ENCODE data around the gene LRRC8C. TPM values are rescaled to one million over a fixed set of nuclear protein-coding genes. Genes with fewer than 3 reads are reported as not detected.

Gene LRRC8C
- total RNA-seq, 1 donor from 2014 or later: 5.2 TPM

DNA sequence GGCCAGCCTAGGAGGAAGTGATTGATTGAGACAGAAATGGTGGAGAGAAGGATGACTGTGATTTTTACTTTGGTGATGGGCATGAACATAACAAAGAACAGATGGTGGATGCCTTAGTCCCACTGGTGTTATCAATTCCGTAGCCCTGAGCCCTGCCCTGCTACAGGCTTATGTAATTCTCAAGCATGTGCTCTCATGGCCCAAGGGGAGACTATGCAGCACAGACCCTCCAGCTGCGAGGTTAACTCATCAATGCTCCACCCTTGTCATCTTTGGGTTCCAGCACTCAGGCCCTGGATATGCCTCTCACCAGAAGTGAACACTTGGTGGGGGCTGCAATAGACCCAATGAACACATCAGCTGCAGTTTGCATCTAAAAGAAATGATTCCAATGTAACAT is 125.2 kb downstream of the LRRC8C start:
- H3K36me3 Mint-ChIP-seq: no peaks in the 10 kb centered on the region
- DNase-seq (ENCODE audit: extremely low spot score, unreplicated experiment): no peak
- H3K9me3 Mint-ChIP-seq: no peaks in the 10 kb centered on the region
- H3K4me1 Mint-ChIP-seq (ENCODE audit: unreplicated experiment): peaks cover 35% of the 10 kb centered on the region
- TF ChIP-seq, protein P1, sequence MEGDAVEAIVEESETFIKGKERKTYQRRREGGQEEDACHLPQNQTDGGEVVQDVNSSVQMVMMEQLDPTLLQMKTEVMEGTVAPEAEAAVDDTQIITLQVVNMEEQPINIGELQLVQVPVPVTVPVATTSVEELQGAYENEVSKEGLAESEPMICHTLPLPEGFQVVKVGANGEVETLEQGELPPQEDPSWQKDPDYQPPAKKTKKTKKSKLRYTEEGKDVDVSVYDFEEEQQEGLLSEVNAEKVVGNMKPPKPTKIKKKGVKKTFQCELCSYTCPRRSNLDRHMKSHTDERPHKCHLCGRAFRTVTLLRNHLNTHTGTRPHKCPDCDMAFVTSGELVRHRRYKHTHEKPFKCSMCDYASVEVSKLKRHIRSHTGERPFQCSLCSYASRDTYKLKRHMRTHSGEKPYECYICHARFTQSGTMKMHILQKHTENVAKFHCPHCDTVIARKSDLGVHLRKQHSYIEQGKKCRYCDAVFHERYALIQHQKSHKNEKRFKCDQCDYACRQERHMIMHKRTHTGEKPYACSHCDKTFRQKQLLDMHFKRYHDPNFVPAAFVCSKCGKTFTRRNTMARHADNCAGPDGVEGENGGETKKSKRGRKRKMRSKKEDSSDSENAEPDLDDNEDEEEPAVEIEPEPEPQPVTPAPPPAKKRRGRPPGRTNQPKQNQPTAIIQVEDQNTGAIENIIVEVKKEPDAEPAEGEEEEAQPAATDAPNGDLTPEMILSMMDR (conservative IDR thresholded peaks at IDR 0.05): no peak
- H3K4me3 Mint-ChIP-seq: peak overlapping the region; percentile 67
- H3K27me3 Mint-ChIP-seq: peaks cover 22% of the 10 kb centered on the region
- no peak overlapping the region for H3K27ac Mint-ChIP-seq

DNA sequence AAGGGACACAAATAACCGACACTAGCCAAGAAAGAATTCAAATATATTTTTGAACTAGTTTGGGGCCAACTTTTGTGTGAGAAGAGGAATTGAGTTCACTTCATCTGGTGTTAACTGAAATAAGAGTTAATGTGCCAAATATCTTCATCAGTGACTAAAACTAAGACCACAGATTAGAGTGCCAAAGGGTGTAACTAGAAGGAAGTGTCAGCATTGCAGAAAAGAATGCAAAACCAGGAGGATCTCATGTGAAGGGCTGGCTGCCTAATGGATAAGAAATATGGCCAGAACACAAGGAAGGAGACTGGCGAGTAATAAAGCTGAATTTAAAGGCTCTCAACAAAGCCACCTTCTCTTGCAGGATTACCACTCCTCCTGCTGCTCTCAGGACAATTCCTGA is 126.1 kb downstream of the LRRC8C start:
- Mint-ChIP-seq H3K4me3 (no peak overlapping the region), H3K4me1 (ENCODE audit: unreplicated experiment) (peaks cover 42% of the 10 kb centered on the region), H3K9me3 (no peaks in the 10 kb centered on the region), H3K36me3 (no peaks in the 10 kb centered on the region), H3K27ac (no peak overlapping the region), H3K27me3 (peaks cover 31% of the 10 kb centered on the region)
- TF ChIP-seq, protein P1 (conservative IDR thresholded peaks at IDR 0.05): no peak
- no peak for DNase-seq (ENCODE audit: extremely low spot score, unreplicated experiment)

DNA sequence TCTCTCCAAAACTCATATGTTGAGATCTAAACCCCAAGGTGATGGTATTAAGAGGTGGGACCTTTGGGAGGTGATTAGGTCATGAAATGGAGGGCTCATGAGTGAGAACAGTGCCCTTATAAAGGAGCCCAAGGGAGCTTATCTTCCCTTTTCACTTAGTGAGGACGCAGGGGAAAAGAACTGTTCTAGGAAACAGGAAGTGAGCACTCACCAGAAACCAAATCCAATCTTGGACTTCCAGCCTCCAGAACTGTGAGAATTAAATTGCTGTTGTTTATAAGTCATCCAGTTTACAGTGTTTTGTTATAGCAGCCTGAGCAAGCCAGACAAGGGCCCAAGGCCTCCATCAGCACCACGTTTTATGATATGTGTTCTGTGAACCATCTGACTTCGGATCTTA is 127.6 kb downstream of the LRRC8C start:
- DNase-seq (ENCODE audit: extremely low spot score, unreplicated experiment): no peak
- Mint-ChIP-seq H3K4me3 (no peak overlapping the region), H3K27ac (no peak overlapping the region), H3K36me3 (no peaks in the 10 kb centered on the region), H3K9me3 (no peaks in the 10 kb centered on the region), H3K27me3 (peaks cover 39% of the 10 kb centered on the region), H3K4me1 (ENCODE audit: unreplicated experiment) (peaks cover 38% of the 10 kb centered on the region)
- TF ChIP-seq, protein P1 (conservative IDR thresholded peaks at IDR 0.05): no peak

DNA sequence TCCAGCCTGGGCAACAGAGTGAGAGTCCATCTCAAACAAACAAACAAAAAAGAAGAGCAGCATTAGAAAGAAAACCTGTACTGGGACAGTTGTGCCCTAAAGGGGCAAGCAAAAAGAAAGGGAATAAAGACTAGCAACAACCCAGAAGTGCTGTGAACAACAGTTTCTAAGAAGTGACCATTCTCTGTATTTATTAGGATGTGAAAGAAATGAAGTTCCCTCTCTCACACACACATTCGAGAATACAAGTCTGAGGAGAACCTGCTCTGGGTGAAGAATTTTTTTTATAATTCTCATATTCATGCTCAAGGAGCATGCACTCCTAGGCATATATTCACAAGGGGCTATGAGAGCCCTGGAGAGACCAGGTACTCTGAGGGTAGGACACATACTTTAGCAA is 128.4 kb downstream of the LRRC8C start:
- DNase-seq (ENCODE audit: extremely low spot score, unreplicated experiment): no peak
- no peaks in the 10 kb centered on the region for H3K36me3 Mint-ChIP-seq
- no peak overlapping the region for H3K4me3 Mint-ChIP-seq
- no peak overlapping the region for H3K27ac Mint-ChIP-seq
- H3K27me3 Mint-ChIP-seq: peaks cover 45% of the 10 kb centered on the region
- no peaks in the 10 kb centered on the region for H3K9me3 Mint-ChIP-seq
- TF ChIP-seq, protein P1 (conservative IDR thresholded peaks at IDR 0.05): no peak
- H3K4me1 Mint-ChIP-seq (ENCODE audit: unreplicated experiment): peaks cover 38% of the 10 kb centered on the region

DNA sequence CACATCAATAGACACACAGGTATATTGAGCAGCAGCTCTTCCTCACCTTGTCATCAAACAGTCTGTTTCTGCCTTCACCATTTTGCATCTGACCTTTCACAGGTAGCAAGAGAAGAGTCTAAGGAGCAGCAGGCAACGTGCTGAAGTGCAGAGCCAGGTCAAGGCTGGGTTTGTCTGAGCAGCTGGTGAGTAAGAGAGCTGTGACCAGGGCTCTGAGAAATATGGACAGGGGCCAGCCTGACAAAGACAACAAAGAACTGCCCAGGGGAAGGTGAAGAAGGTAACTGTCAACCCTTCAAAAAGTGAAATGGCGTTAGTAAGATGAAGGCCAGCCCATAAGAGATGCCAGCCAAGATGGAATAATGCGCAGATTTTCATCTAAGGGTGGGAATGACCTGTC is 129.0 kb downstream of the LRRC8C start:
- Mint-ChIP-seq H3K27me3 (peaks cover 43% of the 10 kb centered on the region), H3K27ac (no peak overlapping the region), H3K9me3 (no peaks in the 10 kb centered on the region), H3K4me3 (peak overlapping the region; percentile 46), H3K36me3 (no peaks in the 10 kb centered on the region), H3K4me1 (ENCODE audit: unreplicated experiment) (peaks cover 33% of the 10 kb centered on the region)
- TF ChIP-seq, protein P1 (conservative IDR thresholded peaks at IDR 0.05): no peak
- DNase-seq (ENCODE audit: extremely low spot score, unreplicated experiment): no peak

DNA sequence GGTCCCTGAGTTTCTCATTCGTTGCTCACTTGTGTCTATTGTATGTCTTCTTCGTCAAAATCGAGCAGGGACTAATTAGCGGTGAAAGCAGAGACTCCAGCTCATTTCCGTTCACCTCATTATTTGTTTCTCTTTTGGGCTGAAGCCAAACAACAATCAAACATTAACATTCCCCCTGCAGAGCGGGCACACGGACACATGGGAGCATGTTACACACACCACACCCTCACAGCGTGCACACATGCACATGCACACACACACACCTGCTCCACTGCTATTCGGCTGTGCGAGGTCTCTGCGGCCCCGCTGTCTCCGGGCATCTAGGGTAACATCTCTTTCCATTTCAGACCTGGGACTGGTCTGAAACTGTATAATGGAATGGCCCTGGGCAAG is 129.5 kb downstream of the LRRC8C start:
- Mint-ChIP-seq H3K27ac (no peak overlapping the region), H3K4me3 (peak overlapping the region; percentile 91)

More for the DNA sequence above, 129.5 kb downstream of the LRRC8C start:
- Mint-ChIP-seq H3K4me1 (ENCODE audit: unreplicated experiment) (peaks cover 28% of the 10 kb centered on the region), H3K9me3 (no peaks in the 10 kb centered on the region), H3K36me3 (no peaks in the 10 kb centered on the region), H3K27me3 (peaks cover 42% of the 10 kb centered on the region)
- DNase-seq (ENCODE audit: extremely low spot score, unreplicated experiment): no peak
- TF ChIP-seq, protein P1 (conservative IDR thresholded peaks at IDR 0.05): no peak
